ENCODE data around the gene NTN4.
A peak's percentile ranks its signal among the peaks of the same experiment; 100 is the strongest.
"Not testable (repeated sequence)": the region's sequence is repeated elsewhere in the genome, so short reads cannot be mapped to it uniquely, and the experiment has no call there.

The NTN4 gene

GRCh38 chr12:95756362-95756761, 34.2 kb downstream of the NTN4 start:
- FAIRE-seq: no peak
- no peak for DNase-seq (ENCODE audit: insufficient read length, low spot score)

GRCh38 chr12:95755261-95755865, 35.2 kb downstream of the NTN4 start:
- FAIRE-seq: no peak
- no peak for DNase-seq (ENCODE audit: insufficient read length, low spot score)

- not testable (repeated sequence) for FAIRE-seq; DNase-seq (ENCODE audit: insufficient read length, low spot score)
Measured at GRCh38 chr12:95746062-95746461, 44.5 kb downstream of the NTN4 start.

- DNase-seq (ENCODE audit: insufficient read length, low spot score) (no peak), FAIRE-seq (no peak)
Measured at GRCh38 chr12:95742586-95742985, 48.0 kb downstream of the NTN4 start.

- FAIRE-seq (no peak), DNase-seq (ENCODE audit: insufficient read length, low spot score) (no peak)
Measured at GRCh38 chr12:95741635-95742034, 48.9 kb downstream of the NTN4 start.

GRCh38 chr12:95740751-95741150, 49.8 kb downstream of the NTN4 start:
- FAIRE-seq: no peak
- no peak for DNase-seq (ENCODE audit: insufficient read length, low spot score)

- FAIRE-seq: no peak
Measured at GRCh38 chr12:95739561-95740313, 50.8 kb downstream of the NTN4 start.

GRCh38 chr12:95738024-95738611, 52.4 kb downstream of the NTN4 start:
- no peak for FAIRE-seq
- DNase-seq (ENCODE audit: insufficient read length, low spot score): no peak

More at GRCh38 chr12:95739561-95740313, 50.8 kb downstream of the NTN4 start:
- no peak for DNase-seq (ENCODE audit: insufficient read length, low spot score)

- no peak for DNase-seq (ENCODE audit: insufficient read length, low spot score)
Measured at GRCh38 chr12:95736631-95737030, 53.9 kb downstream of the NTN4 start.

GRCh38 chr12:95735728-95736127, 54.8 kb downstream of the NTN4 start:
- DNase-seq (ENCODE audit: insufficient read length, low spot score); FAIRE-seq: not testable (repeated sequence)

More at GRCh38 chr12:95736631-95737030, 53.9 kb downstream of the NTN4 start:
- no peak for FAIRE-seq

- FAIRE-seq (no peak), DNase-seq (ENCODE audit: insufficient read length, low spot score) (no peak)
Measured at GRCh38 chr12:95733141-95733825, 57.3 kb downstream of the NTN4 start.

GRCh38 chr12:95731519-95731958, 59.0 kb downstream of the NTN4 start:
- DNase-seq (ENCODE audit: insufficient read length, low spot score) (peak; percentile 2), FAIRE-seq (peak; percentile 80)

- FAIRE-seq (no peak), DNase-seq (ENCODE audit: insufficient read length, low spot score) (no peak)
Measured at GRCh38 chr12:95730457-95730856, 60.1 kb downstream of the NTN4 start.

- no peak for FAIRE-seq
- DNase-seq (ENCODE audit: insufficient read length, low spot score): no peak
Measured at GRCh38 chr12:95726903-95727302, 63.7 kb downstream of the NTN4 start.

GRCh38 chr12:95724767-95725166, 65.8 kb downstream of the NTN4 start:
- FAIRE-seq (no peak), DNase-seq (ENCODE audit: insufficient read length, low spot score) (no peak)

GRCh38 chr12:95723693-95724384, 66.7 kb downstream of the NTN4 start:
- FAIRE-seq (no peak), DNase-seq (ENCODE audit: insufficient read length, low spot score) (no peak)

- no peak for DNase-seq (ENCODE audit: insufficient read length, low spot score)
- no peak for FAIRE-seq
Measured at GRCh38 chr12:95721320-95721719, 69.2 kb downstream of the NTN4 start.

GRCh38 chr12:95720146-95720545, 70.4 kb downstream of the NTN4 start:
- no peak for FAIRE-seq
- DNase-seq (ENCODE audit: insufficient read length, low spot score): no peak

GRCh38 chr12:95718772-95719171, 71.8 kb downstream of the NTN4 start:
- DNase-seq (ENCODE audit: insufficient read length, low spot score) (no peak), FAIRE-seq (no peak)

- no peak for DNase-seq (ENCODE audit: insufficient read length, low spot score)
- no peak for FAIRE-seq
Measured at GRCh38 chr12:95718006-95718431, 72.5 kb downstream of the NTN4 start.

Measured in GM19239 (cell line).